ENCODE results near the gene KRTAP3-3. TPM values are rescaled to one million over a fixed set of nuclear protein-coding genes. Genes with fewer than 3 reads are reported as not detected.

KRTAP3-3 gene
- total RNA-seq, 1 donor: not detected

GRCh38 chr17:40992666-40993065, 1.3 kb downstream of the KRTAP3-3 start:
- H3K27me3 ChIP-seq (ENCODE audit: insufficient read depth, low read length): no peaks in the 10 kb centered on the region
- no peaks in the 10 kb centered on the region for H3K79me2 ChIP-seq (ENCODE audit: insufficient read depth, low read length)
- H3K4me2 ChIP-seq (ENCODE audit: insufficient read depth, low read length): no peak overlapping the region
- TF ChIP-seq, protein P1, sequence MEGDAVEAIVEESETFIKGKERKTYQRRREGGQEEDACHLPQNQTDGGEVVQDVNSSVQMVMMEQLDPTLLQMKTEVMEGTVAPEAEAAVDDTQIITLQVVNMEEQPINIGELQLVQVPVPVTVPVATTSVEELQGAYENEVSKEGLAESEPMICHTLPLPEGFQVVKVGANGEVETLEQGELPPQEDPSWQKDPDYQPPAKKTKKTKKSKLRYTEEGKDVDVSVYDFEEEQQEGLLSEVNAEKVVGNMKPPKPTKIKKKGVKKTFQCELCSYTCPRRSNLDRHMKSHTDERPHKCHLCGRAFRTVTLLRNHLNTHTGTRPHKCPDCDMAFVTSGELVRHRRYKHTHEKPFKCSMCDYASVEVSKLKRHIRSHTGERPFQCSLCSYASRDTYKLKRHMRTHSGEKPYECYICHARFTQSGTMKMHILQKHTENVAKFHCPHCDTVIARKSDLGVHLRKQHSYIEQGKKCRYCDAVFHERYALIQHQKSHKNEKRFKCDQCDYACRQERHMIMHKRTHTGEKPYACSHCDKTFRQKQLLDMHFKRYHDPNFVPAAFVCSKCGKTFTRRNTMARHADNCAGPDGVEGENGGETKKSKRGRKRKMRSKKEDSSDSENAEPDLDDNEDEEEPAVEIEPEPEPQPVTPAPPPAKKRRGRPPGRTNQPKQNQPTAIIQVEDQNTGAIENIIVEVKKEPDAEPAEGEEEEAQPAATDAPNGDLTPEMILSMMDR (IDR thresholded peaks at IDR 0.05; ENCODE audit: extremely low read depth, low read depth, low read length): no peak
- H4K20me1 ChIP-seq (ENCODE audit: insufficient read depth, low read length): no peaks in the 10 kb centered on the region
- H3K4me3 ChIP-seq (ENCODE audit: insufficient read depth, low read length): no peak overlapping the region
- no peak for DNase-seq (ENCODE audit: insufficient read length, low spot score, missing footprints)
- H3K9me3 ChIP-seq (ENCODE audit: low read depth, low read length): no peaks in the 10 kb centered on the region
- H2AFZ ChIP-seq (ENCODE audit: low read length): peak overlapping the region; percentile 42
- H3K4me1 ChIP-seq (ENCODE audit: insufficient read depth, low read length): no peaks in the 10 kb centered on the region
- no peak overlapping the region for H3K27ac ChIP-seq (ENCODE audit: low read depth, low read length)
- H3K36me3 ChIP-seq (ENCODE audit: insufficient read depth, low read length): no peaks in the 10 kb centered on the region

DNA sequence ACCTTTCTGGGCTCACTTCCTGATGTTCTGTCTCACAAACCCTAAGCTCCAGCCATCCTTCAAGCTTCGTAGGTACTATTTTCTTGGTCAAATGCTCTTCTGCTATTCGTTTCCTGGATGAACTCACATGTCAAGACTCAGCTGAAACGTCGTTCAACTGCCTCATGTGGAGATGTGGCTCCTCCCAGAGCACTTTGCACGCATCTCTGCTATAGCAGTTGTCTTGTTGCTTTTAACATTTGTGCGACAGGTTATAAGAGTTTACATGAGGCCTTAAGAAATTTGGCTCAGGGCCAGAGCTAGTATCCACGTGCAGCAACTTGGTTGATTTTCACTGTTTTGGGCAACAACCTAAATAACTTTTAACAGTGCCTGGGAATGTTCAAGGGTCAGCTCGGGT, 7.0 kb downstream of the KRTAP3-3 start:
- Histone ChIP-seq H4K20me1 (ENCODE audit: insufficient read depth, low read length) (no peaks in the 10 kb centered on the region), H3K4me3 (ENCODE audit: insufficient read depth, low read length) (no peak overlapping the region), H3K9me3 (ENCODE audit: low read depth, low read length) (no peaks in the 10 kb centered on the region), H3K79me2 (ENCODE audit: insufficient read depth, low read length) (no peaks in the 10 kb centered on the region), H3K4me1 (ENCODE audit: insufficient read depth, low read length) (no peaks in the 10 kb centered on the region), H3K36me3 (ENCODE audit: insufficient read depth, low read length) (no peaks in the 10 kb centered on the region), H3K4me2 (ENCODE audit: insufficient read depth, low read length) (no peak overlapping the region), H3K27me3 (ENCODE audit: insufficient read depth, low read length) (no peaks in the 10 kb centered on the region), H2AFZ (ENCODE audit: low read length) (no peak overlapping the region), H3K27ac (ENCODE audit: low read depth, low read length) (no peak overlapping the region)
- no peak for DNase-seq (ENCODE audit: insufficient read length, low spot score, missing footprints)
- TF ChIP-seq, protein P1 (IDR thresholded peaks at IDR 0.05; ENCODE audit: extremely low read depth, low read depth, low read length): no peak

DNA sequence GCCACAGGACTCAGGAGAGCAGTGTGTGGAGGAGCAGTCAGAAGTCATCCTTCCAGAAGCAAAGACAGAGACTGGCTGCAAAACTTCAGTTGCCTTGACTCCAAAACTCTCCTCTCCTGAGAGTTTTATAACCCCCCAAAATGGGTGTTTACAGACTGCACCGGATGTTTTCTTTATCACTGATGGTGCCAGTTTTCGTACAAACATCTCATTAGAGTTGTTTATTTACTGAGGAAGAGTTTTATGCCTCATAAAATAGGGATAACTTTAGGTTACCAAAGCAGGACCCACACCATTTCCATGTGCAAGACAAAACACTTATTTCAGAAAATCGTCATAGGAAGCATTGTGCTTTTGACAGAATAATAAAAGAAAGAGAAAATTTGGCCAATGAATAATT, 9.7 kb downstream of the KRTAP3-3 start, which contains the start of gene KRT40:
Gene KRT40 (minus strand): TSS at position 101 of the 400 bp plus-strand sequence. CDS start 53 bp downstream, at position 48.
- Histone ChIP-seq H4K20me1 (ENCODE audit: insufficient read depth, low read length) (no peaks in the 10 kb centered on the region), H3K27me3 (ENCODE audit: insufficient read depth, low read length) (no peaks in the 10 kb centered on the region), H3K4me1 (ENCODE audit: insufficient read depth, low read length) (peaks cover 9% of the 10 kb centered on the region), H3K27ac (ENCODE audit: low read depth, low read length) (no peak within 1 kb of the TSS), H3K4me3 (ENCODE audit: insufficient read depth, low read length) (no peak within 1 kb of the TSS), H3K36me3 (ENCODE audit: insufficient read depth, low read length) (no peaks in the 10 kb centered on the region), H3K79me2 (ENCODE audit: insufficient read depth, low read length) (no peaks in the 10 kb centered on the region), H2AFZ (ENCODE audit: low read length) (peak within 1 kb of the TSS; percentile 40), H3K9me3 (ENCODE audit: low read depth, low read length) (no peaks in the 10 kb centered on the region), H3K4me2 (ENCODE audit: insufficient read depth, low read length) (no peak within 1 kb of the TSS)
- DNase-seq (ENCODE audit: insufficient read length, low spot score, missing footprints): no peak
- TF ChIP-seq, protein P1 (IDR thresholded peaks at IDR 0.05; ENCODE audit: extremely low read depth, low read depth, low read length): no peak

GRCh38 chr17:40981115-40981514, 12.8 kb downstream of the KRTAP3-3 start:
- TF ChIP-seq, protein P1 (IDR thresholded peaks at IDR 0.05; ENCODE audit: extremely low read depth, low read depth, low read length): no peak
- Histone ChIP-seq H3K4me2 (ENCODE audit: insufficient read depth, low read length) (peak overlapping the region; percentile 28), H3K79me2 (ENCODE audit: insufficient read depth, low read length) (no peaks in the 10 kb centered on the region), H3K27ac (ENCODE audit: low read depth, low read length) (no peak overlapping the region), H2AFZ (ENCODE audit: low read length) (peak overlapping the region; percentile 58), H4K20me1 (ENCODE audit: insufficient read depth, low read length) (no peaks in the 10 kb centered on the region), H3K9me3 (ENCODE audit: low read depth, low read length) (no peaks in the 10 kb centered on the region), H3K4me3 (ENCODE audit: insufficient read depth, low read length) (no peak overlapping the region), H3K4me1 (ENCODE audit: insufficient read depth, low read length) (peaks cover 9% of the 10 kb centered on the region), H3K27me3 (ENCODE audit: insufficient read depth, low read length) (no peaks in the 10 kb centered on the region), H3K36me3 (ENCODE audit: insufficient read depth, low read length) (no peaks in the 10 kb centered on the region)
- no peak for DNase-seq (ENCODE audit: insufficient read length, low spot score, missing footprints)
